NT2/D1 (cell line): ENCODE data around the gene BCL2.

ENCODE experiments used
- SUZ12 ChIP-seq: IDR thresholded peaks from 2 replicates; pipeline ENCODE4 v1.6.1; 2011; ENCODE audit not compliant: insufficient read length, insufficient read depth; ENCODE audit errors: extremely low read depth
- YY1 ChIP-seq: IDR thresholded peaks from 2 replicates; pipeline ENCODE4 v1.6.1; 2011; ENCODE audit not compliant: insufficient read length, insufficient read depth
- ZNF274 ChIP-seq: IDR thresholded peaks from 2 replicates; pipeline ENCODE4 v1.6.1; 2011; ENCODE audit warnings: mild to moderate bottlenecking, low read depth, low read length

DNA sequence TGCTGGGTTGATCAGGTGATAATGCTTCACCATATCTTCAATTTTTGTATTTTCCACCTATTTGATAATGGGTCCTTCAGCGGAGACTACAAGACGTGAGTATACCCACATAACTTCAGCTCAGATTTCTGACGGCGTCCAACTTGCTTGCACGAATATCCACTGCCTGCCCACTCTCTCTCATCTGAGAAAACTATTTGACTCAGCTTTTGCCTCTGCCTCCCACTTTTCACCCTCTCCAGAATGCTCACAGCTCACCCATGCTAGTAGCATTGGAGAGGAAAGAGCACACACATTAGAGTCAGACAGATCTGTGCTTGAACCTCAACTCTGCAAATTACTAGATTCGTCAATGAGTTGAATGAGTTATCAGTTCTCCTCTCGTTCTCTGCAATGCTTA is 166.8 kb downstream of the BCL2 start:
- TF ChIP-seq SUZ12, result no peak
- TF ChIP-seq ZNF274, result no peak
- no peak for TF ChIP-seq YY1
